ENCODE measurements around the gene CCDC192.

CCDC192 gene

DNA sequence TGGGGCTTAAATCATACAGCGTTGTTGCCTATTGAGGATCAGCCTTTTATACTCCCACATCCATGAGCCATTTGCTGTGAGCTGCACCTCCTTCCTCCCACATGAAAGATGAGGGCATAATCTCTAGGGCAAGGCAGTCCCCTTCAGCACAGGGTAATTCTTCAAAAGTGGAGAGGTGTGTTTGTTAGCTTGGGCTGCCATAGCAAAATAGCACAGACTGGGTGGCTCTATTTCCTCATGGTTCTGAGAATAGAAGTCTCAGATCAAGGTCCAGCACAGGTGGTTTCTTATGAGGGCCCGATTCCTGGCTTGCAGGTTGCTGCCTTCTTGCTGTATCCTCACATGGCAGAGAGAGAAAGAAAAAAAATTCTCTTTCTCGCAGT is 258.6 kb downstream of the CCDC192 start:
- DNase-seq = no peak

DNA sequence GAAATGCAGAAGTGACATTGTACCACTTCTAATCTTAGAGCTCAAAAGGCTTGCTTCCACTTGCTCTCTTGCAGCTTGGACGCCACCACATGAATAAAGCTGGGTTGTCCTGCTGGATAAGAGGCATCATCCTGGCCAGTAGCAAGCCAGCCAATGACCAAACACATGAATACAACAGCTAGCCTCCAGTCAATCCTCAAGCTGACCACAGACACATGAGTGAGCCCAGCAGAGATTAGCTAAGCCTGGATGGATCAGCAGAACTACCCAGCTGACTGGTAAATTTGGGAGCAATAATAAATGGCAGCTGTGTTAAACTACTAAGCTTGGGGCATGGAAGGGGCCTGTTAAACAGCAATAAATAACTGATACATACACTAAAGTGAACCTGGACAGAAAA is 259.3 kb downstream of the CCDC192 start:
- DNase-seq = no peak

DNA sequence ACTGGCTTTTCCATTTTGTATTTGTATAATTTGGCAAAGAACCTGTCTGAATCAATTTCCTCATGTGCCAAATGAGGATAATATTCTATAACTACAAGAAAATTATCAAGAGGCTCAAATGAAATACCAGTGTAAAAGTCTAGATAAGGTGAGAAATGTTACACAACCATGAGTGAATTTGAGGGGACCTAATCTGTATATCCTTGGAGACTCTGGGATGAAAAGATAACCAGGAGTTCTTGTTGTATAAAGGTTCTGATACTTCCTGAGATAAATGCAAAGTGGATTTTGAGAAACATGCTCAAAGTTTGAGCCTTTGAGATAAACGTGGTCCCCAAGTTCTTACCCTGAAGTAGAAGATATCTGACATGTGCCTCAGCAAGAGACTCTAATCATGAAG is 260.0 kb downstream of the CCDC192 start:
- no peak for DNase-seq

DNA sequence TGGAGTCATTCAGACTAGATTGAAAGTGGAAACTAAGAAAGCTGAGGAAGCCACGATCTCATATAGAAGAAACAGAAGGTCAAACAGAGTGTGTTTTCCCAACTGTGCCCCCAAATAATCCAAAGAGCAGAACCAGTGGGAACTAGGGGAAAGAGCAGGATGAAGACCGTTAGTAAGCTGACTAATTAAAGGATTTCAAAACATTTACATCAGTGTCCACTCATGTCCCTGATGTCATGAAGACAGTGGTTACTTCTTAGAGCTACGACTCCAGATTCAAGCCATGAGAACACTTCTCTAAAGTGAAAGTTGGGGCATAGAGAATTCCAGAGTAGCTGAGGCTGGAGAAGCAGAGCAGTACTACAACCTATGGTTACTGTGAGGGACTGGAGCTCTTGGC is 260.7 kb downstream of the CCDC192 start:
- no peak for DNase-seq

DNA sequence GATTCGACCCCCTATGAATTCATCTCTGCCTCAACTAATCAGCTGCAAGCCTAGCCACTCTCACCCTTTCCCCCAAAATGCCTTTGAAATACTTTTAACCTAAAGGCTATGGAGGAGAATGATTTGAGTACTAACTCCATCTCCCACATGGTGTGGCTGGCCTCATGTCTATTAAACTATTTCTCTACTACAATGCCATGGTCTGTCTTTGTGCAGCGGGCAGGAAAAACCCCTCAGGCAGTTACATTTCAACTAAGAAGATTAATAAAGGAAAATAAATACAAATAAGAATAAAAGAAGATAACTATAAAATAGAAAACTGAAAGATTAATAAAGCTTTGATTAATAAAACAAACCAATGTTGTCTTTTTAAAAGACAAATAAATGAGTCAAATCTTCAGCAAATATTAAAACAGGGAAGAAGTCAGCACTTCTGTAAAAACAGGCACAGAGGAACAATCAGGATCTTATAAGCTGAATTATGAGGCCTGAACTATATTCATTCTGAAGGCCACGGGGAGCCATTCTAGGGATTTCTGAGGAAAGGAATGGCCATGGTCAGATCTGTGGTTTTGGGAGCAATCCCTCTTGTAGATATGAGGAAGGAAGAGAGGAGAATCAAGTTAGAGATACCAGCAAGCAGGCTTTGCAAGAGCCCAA is 264.3 kb downstream of the CCDC192 start:
- DNase-seq = no peak

DNA sequence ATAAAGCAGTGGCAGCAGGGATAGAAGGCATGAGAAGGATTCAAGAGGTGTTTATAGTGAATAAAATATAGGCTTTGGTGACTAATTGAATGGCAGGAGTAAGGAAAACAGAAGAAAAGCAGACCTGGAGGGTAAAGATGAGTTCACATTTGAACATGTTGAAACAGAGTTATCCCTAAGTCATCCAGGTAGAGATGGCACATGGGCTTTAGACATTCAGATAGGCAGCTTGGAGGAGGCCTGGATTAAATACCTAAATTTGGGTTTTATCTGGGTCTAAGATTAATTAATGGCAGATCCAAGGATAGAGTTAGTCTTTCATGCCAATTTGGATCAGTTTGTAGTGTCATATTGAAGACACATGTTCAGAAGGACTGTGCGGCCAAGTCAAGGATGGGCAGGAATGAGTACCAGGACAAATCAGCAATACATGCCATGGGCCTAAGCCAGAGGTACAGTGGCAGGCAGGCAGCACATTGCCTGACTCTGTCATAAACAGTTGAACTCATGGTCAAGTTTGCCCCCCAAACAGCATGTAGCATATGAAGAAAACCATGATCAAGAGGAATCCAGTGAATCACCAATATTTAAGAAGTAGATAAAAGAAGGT is 264.9 kb downstream of the CCDC192 start:
- no peak for DNase-seq

DNA sequence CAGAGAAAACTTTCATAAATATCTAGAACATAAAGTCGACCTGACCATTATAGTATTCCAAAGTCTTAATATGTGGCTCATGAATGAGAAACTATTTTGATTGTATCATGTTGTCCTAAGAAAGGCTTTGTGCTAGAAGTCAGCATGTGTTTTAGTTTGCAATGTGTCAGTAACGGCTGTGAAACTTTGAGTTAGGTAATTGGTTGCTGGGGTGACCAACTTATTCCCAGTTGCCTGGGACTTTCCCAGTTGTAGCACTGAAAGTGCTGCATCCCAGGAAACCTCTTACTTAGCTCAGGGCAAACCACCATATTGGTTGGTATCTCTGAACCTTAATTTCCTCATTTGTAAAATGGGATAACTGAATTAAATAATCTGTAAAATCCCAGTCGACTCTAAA is 265.8 kb downstream of the CCDC192 start:
- no peak for DNase-seq

DNA sequence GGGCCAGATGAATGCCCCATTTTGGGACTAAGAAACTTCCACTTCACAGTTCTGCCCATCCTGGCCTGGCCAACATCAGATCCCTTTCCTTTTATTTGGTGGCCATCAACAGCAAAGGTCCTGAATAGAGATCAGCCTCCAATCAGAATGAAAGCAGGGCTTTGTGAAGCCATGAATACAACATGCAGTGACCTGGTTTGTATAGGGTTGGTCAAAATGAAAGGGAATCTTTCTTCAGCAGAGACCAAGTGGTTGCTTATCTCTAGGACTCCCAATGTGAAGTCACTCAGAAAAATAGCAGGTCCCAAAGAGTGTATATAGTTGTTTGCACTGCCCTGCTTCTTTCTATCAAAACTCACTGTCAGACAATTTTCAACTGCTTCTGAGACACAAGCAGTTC is 266.5 kb downstream of the CCDC192 start:
- DNase-seq = no peak

DNA sequence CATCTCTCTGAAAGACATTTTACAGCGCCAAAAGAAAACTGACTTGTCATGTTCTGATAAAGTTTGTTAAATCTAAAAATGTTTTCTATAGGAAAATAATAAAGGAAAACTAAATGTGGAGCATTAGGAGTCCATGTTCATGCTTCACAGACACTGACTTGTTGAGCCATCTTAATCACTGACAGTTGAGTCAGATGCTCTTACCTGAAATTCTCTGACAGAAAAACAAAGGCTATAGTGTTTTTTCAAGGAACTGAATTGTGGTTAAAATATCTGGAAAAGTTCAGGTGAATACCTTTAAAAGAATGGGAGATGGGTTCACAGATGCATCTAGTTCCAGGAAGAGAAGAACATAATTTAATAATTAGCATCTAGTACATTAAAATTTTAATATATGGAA is 266.9 kb downstream of the CCDC192 start:
- DNase-seq = no peak

DNA sequence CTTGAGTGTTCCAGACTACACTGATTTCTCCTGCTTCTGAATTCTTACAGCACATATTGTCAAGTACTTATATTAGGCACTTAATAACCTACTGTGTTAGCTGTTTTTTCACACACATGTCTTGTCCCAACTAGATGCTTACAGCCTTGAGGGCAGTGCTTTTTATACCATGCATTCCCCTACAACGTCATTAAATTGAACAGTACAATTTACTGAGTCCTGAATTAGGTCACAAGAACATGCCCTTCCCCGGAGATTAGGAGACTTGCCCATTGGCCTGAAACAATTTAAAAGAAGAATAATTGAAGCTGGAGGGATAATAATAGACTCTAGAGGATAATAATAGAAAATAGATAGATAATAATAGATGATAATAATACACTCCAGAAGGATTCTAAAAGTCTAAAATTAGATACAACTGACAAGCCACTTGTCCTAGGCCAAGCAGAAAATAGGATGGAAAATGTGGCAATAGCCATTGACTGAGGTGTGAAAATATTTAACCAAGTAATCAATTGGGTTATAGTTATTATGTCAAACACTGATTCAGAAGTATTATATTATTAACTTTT is 267.7 kb downstream of the CCDC192 start:
- no peak for DNase-seq

DNA sequence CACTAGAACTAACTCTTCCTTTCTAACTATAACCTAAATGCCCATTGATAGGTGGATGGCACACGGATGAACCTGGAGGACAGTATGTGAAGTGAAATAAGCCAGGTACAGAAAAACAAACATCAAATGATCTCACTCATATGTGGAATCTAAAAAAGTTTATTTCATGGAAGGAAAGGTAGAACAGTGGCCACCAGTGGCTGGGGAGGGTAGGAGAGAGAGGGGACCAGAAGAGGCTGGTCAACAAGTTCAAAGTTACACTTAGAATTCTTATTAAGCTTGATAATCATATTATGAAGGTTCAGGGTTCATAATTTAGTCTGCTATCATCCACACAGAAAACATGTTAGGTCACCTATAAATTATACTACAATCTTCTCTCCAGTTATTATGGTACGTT is 272.8 kb downstream of the CCDC192 start:
- DNase-seq = no peak

DNA sequence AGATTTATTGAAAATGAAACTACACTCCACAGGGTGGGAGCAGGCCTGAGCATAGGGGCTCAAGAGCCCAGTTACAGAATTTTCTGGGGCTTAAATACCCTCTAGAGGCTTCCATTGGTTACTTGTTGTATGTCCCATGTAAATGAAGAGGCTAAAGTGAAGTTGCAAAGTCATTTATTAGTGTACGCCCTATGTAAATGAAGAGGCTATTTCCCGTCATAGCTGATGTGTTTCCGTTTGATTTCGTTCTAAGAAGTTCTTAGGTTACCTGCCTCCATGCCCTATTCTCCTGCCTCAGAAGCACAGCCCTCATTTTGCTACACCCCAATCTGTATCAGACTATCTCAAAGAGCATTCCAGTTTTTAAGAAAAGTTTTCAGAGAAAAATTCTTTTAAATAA is 273.3 kb downstream of the CCDC192 start:
- no peak for DNase-seq

DNA sequence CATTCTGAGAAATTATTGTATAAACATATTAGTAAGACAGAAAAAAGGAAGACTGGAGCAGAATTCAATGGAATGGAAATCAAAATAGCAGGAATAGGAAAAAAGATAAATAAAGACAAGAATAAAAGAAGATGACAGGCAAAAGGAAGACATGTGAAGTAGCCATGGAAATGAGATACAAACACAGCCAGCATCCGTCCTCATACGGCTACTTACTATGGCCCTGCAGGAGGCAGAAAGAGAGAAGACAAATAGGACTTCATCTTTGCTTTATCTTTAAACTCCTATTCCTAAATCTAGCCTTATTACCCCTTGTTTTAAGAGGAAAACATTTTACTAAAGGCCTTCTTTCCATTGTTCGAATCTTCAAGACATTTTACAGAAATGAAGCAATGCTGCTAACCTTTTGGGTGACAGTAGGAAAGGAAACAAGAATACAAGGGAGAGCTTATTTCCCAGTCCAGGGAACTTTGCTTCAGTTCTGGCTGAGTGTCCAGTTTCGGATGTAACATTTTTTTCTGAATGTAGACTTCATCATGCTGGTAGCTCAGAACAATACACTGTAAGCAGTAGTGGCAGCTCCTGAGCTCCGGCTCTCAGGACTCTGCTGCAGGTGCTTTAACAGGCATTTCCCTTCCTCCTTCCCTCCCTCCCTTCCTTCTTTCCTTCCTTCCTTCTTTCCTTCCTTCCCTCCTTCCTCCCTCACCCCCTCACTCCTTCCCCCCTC is 274.0 kb downstream of the CCDC192 start:
- no peak for DNase-seq

DNA sequence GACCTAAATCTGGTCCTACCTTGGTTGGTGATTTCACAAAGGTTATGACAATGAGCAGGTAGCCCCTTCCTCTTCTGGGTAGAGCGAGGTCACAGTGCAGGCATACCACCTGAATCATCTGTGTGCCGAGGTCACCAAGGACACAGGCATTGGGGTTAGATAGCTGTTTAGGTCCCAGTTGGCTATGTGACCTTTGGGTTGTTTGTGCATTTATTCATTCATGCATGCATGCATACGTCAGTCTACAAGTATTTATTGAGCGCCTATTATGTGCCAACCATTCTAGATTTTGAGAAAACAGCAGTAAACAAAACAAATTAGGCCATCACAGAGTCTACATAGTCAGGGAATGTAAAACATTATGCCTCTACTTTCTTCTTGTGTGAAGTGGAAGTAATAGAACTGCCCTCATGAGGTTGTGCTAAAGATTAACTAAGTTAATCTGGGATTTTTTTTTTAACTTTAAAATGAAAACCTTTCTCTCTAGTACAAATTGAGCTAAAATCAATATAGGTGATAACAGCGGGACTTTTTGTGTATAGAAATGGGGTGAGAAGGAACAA is 275.6 kb downstream of the CCDC192 start:
- DNase-seq = no peak

DNA sequence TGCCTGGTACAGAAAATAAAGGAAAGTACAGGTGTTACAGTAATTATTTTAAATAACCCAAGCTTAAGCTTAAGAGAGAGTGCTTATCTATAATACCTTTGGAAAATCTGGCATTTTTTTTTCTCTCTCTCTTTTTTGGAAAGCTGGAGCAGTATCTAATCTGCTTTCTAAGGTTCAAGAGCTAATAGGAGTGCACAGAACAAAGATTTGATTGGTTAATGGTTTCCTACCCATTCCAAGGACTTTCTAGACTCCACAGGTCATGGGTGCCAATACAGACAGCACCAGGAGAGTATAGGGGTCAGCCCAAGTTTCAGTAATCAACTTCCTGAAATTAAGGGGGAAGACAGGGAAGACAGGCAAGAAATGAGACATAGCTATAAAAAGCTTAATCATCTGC is 276.3 kb downstream of the CCDC192 start:
- DNase-seq = no peak

DNA sequence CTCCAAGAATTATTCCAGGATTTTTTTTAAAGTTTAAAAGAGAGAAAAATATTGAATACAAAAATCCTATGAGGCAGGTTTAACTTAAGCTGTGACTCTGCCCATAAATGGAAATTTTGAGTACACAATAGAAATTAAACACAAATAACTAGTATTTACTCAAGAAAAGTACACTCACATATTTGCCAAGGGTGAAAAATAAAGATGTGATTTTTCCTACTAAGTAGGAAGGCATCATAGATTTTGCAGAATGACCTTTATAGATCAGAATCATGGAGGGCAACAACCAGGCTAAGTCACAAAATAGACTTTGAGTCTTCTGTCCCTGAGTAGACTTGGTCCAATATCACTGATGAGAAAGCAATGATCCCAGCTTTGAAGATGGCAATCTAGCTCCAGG is 277.7 kb downstream of the CCDC192 start:
- DNase-seq = no peak

DNA sequence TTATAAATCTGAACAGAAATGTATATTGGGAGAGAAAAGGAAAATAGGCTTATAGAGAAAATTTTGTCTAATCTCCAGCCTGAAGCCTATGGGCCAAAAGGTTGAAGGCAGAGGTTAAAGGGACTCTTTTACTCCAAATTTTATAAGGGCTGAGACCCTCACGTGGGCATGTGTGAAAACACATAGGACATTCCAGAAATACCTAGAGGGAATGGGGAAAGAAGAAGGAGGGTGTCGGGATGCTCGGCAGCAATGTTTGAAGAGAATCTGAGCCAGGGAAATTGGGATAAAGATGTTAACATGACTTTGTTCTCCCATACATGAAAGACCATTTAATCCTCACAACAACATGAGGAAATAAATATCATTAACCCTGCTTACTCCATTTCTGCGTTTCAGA is 278.3 kb downstream of the CCDC192 start:
- DNase-seq = no peak

DNA sequence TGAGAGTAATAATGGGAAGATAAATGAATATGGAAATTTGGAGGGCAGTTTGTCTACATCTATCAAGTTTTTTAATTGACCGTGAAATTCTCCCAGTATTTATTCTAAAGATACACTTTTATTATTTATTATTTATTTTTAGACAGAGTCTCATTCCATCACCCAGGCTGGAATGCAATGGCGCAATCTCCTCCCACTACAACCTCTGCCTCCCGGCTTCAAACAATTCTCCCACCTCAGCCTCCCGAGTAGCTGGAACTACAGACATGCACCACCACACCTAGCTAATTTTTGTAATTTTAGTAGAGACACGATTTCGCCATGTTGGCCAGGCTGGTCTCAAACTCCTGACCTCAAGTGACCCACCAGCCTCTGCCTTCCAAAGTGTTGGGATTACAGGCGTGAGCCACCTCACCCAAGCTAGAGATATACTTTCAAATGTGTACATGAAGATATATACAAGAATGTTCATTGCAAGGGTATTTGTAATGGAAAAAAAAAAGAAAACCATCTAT is 282.7 kb downstream of the CCDC192 start:
- no peak for DNase-seq

DNA sequence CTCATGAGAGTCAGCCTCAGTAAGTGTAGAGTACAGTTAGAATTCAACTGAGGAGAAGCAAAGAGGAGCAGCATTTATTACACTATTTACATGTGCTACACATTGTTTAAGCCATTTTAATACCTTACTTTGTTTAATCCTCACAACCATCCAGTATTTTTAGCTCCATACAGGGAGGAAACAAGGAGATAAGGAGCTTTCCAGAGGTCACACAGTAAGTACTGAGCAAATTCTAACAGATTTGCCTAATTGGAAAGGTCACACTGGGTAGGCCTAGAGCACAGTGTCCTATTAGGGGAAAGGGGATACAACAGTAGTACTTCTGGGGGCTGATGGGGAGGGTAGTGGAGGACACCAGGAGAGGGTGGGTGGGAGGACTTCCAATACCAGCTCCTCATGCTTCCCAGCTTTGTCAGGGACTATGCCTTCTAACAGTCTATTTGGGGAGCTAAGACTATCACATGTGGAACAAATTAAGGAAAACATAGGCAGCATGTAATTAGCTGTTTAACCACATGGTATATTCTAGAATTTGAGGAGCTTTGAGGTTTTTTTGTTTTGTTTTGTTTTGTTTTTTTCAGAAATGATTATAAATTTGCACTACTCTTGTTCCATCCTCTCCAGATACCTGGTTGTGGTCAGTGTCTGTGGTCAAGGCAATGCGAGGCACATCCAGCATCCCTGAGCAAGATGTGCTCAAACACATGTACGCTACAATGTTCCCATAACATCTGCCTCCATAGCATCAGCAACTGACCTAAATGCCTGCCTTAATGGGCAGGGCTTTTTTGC is 284.4 kb downstream of the CCDC192 start:
- no peak for DNase-seq

DNA sequence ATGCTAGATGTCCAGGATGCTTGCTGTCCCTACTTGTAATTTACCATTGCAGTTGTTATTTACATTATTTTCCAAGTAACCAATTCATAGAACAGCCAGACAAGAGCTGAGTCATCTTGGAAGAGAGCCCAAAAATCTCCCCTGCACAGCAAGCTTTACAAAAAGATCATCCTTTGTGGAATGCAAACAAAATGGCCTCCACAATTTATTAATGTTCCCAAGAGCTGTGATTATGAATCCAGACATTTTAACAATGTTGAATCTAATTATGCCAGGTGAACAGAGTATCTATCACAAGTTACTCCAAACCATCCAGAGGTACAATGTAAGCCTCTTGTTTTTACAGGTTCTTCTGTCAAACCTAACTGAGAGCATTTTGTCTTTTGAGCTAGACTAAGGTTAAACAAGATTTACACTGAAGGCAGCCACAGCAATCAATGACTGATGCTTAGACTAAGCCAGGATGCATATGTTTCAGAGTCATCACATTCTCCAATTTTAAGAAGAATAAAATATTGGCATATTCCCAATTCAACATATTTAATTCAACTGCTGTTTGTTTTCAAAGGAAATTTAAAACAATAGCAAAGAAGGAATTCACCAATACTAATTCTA is 285.1 kb downstream of the CCDC192 start:
- DNase-seq = peak; percentile 58
